GM12878 (cell line): ENCODE results near the gene EVC.

ENCODE experiments used
- CEBPB ChIP-seq, 2 experiments: fragments of 150-350 bp in 1 of 2; IDR thresholded peaks; 2 replicates each; pipeline ENCODE4 v1.6.1; 2012 to 2014; ENCODE audit warnings: low read depth in 2 of 2, low read length in 2 of 2, borderline replicate concordance in 1 of 2, inconsistent platforms in 1 of 2
- EZH2 ChIP-seq: IDR thresholded peaks from 2 replicates; pipeline ENCODE4 v1.6.1; 2012; ENCODE audit warnings: low read depth, mild to moderate bottlenecking, control low read depth, inconsistent platforms, low read length, borderline replicate concordance; ENCODE audit not compliant: control insufficient read depth
- GABPA ChIP-seq: IDR thresholded peaks from 2 replicates; pipeline ENCODE4 v1.6.1; 2014; ENCODE audit warnings: antibody characterized with exemption, low read depth, mild to moderate bottlenecking, inconsistent platforms
- HCFC1 ChIP-seq: fragments of 150-350 bp; IDR thresholded peaks from 2 replicates; pipeline ENCODE4 v1.6.1; 2014; ENCODE audit warnings: low read length
- HDAC2 ChIP-seq: fragments of 200-600 bp; sonication (generic); IDR thresholded peaks from 2 replicates; pipeline ENCODE4 v1.6.1; 2017
- MAX ChIP-seq: IDR thresholded peaks from 2 replicates; pipeline ENCODE4 v1.6.1; 2012; ENCODE audit warnings: low read depth, low read length, improper control_type of control experiment
- NR2C1 ChIP-seq: fragments of 450-650 bp; IDR thresholded peaks from 2 replicates; pipeline ENCODE4 v1.6.1; 2017; ENCODE audit warnings: antibody characterized with exemption, mild to moderate bottlenecking, moderate library complexity
- NR2C2 ChIP-seq: IDR thresholded peaks from 2 replicates; pipeline ENCODE4 v1.6.1; 2011; ENCODE audit warnings: borderline replicate concordance, low read depth; ENCODE audit not compliant: control insufficient read depth, insufficient read length
- NRF1 ChIP-seq: conservative IDR thresholded peaks from 2 replicates; pipeline ENCODE4 v1.6.1; 2011; ENCODE audit warnings: mild to moderate bottlenecking, low read depth, low read length, improper control_type of control experiment
- POLR2AphosphoS5 ChIP-seq: IDR thresholded peaks from 2 replicates; pipeline ENCODE4 v1.6.1; 2011; ENCODE audit warnings: mild to moderate bottlenecking, low read length, inconsistent platforms

DNA sequence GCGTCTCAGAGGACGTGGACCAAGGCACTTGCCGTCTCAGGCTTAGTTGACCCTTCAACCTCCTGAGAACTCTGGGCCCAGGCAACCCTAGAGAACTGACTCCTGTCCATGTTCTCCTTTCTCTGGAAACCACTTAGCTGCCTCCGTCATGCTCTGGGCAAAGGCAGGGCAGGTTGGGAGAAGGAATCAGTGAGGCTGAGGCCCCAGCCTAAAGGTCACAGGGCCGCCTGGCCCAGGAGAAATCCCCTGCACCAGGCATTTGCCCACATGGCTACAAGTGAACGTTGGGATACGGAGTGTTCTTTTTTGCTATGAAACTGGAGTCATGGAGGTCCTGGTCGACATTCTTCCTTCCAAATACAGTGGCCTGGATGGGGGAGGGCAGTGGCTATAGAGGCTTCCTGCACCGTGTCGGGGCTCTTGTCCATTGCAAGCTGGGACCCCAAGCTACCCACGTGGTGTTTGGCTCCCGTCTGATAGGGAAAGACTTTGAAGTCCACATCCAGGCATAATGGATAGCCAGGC lies 105.9 kb downstream of the EVC start:
- TF ChIP-seq NR2C2, result no peak
- TF ChIP-seq HCFC1, result no peak
- no peak for TF ChIP-seq MAX
- TF ChIP-seq NRF1, result no peak
- no peak for TF ChIP-seq NR2C1
- no peak for TF ChIP-seq GABPA
- TF ChIP-seq HDAC2, result no peak
- no peak for TF ChIP-seq EZH2
- no peak for TF ChIP-seq CEBPB (IDR thresholded peaks at IDR 0.05; ENCODE audit: borderline replicate concordance in 1 of 2, low read depth in 2 of 2, low read length in 2 of 2)
- TF ChIP-seq POLR2AphosphoS5, result no peak
